ENCODE data around the gene CALY. TPM values are rescaled to one million over a fixed set of nuclear protein-coding genes. Genes with fewer than 3 reads are reported as not detected.

The CALY gene, protein sequence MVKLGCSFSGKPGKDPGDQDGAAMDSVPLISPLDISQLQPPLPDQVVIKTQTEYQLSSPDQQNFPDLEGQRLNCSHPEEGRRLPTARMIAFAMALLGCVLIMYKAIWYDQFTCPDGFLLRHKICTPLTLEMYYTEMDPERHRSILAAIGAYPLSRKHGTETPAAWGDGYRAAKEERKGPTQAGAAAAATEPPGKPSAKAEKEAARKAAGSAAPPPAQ
- total RNA-seq = under 1 TPM in 1 of 4 donors, not detected in 3; 0.34 TPM

DNA sequence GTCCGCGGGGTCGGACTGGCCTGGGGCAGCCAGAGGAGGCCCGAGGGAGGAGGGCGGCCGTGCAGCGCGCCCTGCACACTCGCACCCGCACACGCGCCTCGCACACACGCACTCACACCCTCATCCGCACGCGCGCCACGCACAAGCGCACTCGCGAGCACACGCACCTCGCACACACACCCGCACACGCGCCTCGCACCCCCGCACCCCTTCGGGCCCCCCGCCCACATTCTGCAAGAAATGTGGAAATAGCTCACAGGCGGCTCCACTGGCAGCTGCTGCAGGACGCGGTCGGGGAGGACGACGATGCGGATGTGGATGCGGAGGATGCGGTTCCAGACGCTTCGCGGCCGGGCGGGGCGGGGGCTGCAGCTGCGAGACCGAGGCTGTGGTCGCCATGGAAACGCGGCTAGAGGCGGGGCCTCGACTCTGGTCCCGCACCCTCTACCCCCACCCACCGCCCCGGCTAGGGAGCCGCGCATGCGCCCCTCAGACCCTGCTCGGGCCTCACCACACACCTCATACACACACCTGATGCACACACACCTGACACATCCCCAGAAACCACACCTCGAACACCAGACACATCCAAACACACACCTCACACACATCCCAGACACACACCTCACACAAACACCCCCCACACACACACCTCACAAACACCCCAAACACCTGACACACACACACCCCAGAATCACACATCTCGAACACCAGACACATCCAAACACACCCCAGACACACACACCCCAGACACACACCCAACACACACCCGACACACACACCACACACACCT is at the start of gene CALY:
Gene CALY (minus strand): TSS at position 320 of the 793 bp plus-strand sequence. CDS start 7,907 bp downstream, outside the sequence.
- TF ChIP-seq, protein P1, sequence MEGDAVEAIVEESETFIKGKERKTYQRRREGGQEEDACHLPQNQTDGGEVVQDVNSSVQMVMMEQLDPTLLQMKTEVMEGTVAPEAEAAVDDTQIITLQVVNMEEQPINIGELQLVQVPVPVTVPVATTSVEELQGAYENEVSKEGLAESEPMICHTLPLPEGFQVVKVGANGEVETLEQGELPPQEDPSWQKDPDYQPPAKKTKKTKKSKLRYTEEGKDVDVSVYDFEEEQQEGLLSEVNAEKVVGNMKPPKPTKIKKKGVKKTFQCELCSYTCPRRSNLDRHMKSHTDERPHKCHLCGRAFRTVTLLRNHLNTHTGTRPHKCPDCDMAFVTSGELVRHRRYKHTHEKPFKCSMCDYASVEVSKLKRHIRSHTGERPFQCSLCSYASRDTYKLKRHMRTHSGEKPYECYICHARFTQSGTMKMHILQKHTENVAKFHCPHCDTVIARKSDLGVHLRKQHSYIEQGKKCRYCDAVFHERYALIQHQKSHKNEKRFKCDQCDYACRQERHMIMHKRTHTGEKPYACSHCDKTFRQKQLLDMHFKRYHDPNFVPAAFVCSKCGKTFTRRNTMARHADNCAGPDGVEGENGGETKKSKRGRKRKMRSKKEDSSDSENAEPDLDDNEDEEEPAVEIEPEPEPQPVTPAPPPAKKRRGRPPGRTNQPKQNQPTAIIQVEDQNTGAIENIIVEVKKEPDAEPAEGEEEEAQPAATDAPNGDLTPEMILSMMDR (IDR thresholded peaks at IDR 0.05; ENCODE audit: low read depth) = no peak

DNA sequence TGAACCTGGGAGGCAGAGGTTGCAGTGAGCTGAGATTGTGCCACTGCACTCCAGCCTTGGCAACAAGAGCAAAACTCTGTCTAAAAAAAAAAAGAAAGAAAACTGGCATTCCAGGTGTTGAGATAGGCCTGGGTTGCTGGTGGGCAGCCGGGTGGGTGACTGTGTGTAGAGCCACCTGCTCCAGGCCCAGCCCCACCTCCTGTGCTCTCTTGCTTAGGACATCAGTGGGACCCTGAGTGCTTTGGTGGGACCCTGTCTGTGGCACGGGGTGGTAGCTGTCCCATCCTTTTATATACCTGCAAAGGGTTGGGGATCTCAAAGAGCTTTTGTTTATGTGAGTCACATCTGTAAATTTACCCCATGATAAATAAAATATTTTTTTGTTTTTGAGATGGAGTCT is 48.5 kb upstream of the CALY start:
- TF ChIP-seq, protein P1 (IDR thresholded peaks at IDR 0.05; ENCODE audit: low read depth) = no peak

DNA sequence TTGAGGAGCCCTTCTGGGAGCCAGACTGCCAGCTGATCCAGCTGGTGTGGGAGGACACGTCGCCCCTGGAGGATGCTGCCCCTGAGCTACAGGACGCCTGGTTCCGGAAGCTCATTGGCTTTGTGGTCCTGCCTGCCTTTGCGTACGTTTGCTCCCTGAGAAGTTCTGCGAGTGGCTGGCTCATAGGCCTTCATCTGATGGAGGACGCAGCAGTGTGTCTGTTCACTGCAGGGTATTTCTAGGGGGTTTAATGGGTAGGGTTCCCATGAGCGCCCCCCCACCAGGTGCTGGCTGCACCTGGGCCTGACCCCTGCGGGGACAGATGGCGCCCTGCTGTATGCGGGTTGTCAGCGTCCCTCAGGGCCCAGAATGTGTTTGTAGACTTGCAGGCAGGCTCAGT is 47.4 kb upstream of the CALY start:
- TF ChIP-seq, protein P1 (IDR thresholded peaks at IDR 0.05; ENCODE audit: low read depth) = no peak

DNA sequence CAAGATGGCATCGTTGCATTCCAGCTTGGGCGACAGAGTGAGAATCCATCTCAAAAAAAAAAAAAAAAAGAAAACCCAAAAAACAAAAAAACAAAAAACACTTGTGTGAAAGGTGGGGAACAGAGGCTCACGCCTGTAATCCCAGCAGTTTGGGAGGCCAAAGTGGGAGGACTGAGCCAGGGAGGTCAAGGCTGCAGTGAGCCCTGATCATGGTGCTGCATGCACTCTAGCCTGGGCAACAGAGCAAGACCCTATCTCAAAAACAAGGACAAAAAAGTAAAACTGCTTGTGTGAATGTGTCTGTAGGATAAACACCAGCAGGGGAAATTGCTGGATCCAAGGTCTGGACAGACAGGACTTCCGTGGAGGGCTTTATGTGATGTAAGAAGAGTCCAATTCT is 46.9 kb upstream of the CALY start:
- TF ChIP-seq, protein P1 (IDR thresholded peaks at IDR 0.05; ENCODE audit: low read depth) = no peak

DNA sequence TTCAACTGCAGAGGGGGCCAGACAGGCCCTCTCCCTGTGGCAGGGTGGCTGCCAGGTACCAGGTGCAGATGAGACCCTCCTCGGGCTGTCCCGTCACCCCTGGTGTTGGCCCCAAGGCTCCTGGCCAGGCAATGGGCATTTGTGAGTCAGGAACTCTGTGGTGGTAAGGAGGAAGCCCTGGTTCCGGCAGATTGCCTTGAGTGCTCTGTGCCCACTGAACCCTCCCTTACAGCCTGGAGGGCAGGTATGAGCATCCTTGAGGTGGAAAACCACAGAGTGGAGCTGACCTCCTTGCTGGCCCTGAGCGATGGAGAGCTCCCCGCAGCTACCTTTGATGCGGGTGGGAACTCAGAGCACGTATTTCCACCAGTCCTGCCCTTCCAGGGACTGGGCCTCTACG is 44.3 kb upstream of the CALY start:
- TF ChIP-seq, protein P1 (IDR thresholded peaks at IDR 0.05; ENCODE audit: low read depth) = no peak

DNA sequence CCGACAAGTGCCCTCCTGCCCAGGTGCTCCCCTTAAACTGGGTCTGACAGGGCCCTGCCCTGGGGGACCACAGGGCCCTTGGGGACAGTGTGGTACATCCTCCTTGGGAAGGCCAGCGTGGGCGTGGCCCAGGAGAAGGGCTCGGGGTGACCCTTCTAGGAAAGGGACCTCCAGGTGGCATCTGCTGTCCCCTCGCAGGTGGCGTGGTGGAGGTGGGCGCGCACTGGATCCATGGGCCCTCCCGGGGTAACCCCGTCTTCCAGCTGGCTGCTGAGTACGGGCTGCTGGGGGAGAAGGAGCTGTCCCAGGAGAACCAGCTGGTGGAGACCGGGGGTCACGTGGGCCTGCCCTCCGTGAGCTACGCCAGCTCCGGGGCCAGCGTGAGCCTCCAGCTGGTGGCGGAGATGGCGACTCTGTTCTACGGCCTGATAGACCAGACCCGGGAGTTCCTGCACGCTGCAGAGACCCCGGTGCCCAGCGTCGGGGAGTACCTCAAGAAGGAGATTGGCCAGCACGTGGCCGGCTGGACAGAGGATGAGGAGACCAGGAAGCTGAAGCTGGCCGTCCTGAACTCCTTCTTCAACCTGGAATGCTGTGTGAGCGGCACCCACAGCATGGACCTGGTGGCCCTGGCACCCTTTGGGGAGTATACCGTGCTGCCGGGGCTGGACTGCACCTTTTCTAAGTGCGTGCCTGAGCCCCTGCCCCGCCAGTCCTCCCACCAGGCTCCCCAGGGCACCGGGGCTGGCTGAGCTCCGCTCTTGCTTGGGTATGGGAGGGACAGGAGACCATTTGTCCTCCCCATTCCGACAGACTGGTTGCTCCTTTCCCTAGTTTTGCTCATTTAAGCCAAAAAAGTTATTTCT is 43.3 kb upstream of the CALY start:
- TF ChIP-seq, protein P1 (IDR thresholded peaks at IDR 0.05; ENCODE audit: low read depth) = no peak
